ENCODE data around the gene TRIM33. TPM values are rescaled to one million over a fixed set of nuclear protein-coding genes. Genes with fewer than 3 reads are reported as not detected.
"Not testable (repeated sequence)": the region's sequence is repeated elsewhere in the genome, so short reads cannot be mapped to it uniquely, and the experiment has no call there.

TRIM33 gene
- total RNA-seq, 1 experiment from 2014 or later = 31.9 TPM

DNA sequence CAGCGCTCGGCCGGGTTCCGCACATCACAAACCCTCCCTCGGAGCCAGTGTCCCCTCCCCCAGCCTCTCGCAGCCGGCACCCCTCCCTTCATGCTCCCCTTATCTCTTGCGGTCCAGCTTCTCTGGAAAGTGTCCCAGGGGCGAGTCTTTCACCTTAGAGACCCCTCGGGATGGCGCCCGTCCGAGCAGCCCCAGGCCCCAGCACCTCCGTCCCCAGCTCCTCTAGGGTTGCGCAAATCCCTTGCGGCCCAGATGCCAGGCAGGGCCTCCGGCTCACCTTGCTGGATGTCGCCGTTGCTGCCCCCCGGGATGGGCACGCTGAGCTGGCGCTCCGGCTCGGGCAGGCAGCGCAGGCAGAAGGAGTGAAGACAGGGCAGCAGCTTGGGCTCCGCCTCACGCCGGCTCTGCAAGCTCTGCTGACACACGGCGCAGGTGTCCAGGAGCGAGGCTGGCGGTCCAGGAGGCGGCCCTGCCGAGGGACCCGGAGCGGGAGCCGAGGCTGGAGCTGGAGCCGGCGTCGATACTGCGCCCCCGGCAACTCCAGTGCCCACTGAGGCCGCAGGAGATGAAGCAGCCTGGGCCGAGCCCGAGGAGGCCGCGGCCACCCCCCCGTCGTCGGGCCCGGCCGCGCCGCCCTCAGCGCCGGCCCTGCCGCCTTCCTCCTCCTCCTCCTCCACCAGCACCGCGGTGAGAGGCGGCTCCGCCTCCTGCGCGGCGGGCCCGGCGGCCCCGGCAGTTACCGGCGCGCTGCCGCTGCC is 550 bp downstream of the TRIM33 start:
- peak; percentile 19 for DNase-seq (ENCODE audit: low read depth)

- no peak for DNase-seq (ENCODE audit: low read depth)
Observed at GRCh38 chr1:114509596-114510273, 1.3 kb downstream of the TRIM33 start.

GRCh38 chr1:114508386-114508898 is 2.6 kb downstream of the TRIM33 start:
- no peak for DNase-seq (ENCODE audit: low read depth)

DNA sequence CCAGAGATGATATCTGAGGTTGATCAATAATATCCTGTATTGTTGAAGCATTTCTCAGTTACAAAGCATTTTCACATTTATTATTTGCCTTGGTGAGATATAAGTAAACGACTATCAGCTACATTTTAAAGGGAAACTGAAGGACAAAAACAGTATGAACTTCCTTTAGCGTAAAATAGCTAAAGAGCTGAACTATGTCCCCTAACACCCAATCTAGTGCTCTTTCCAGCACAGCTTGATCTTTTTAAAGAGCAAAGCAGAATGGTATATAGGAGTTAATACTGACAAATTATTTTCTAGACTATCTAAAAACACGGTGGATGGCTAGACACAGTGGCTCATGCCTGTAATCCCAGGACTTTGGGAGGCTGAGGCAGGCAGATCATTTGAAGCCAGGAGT is 3.5 kb downstream of the TRIM33 start:
- no peak for DNase-seq (ENCODE audit: low read depth)

- no peak for DNase-seq (ENCODE audit: low read depth)
Observed at GRCh38 chr1:114505148-114505561, 5.8 kb downstream of the TRIM33 start.

DNA sequence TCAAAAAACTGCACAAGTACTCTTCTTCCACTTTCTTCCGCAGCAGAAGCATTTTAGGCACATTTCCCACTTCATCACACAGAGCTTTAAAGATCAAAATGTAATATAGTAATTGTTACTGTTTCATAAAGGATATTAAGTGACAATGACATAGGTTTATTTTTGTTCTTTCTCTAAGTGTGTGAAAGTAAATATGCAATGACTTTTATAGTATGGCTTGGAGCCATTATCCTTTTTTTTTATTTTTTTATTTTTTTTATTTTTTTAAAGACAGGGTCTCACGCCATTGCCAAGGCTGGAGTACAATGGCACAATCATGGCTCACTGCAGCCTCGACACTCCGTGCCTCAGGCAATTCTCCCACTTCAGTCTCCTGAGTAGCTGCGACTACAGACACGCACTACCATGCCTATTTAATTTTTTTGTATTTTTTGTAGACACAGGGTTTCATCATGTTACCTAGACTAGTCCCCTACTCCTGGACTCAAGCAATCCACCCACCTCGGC is 7.0 kb downstream of the TRIM33 start:
- no peak for DNase-seq (ENCODE audit: low read depth)

GRCh38 chr1:114502080-114502479 is 8.9 kb downstream of the TRIM33 start:
- DNase-seq (ENCODE audit: low read depth) = no peak

DNA sequence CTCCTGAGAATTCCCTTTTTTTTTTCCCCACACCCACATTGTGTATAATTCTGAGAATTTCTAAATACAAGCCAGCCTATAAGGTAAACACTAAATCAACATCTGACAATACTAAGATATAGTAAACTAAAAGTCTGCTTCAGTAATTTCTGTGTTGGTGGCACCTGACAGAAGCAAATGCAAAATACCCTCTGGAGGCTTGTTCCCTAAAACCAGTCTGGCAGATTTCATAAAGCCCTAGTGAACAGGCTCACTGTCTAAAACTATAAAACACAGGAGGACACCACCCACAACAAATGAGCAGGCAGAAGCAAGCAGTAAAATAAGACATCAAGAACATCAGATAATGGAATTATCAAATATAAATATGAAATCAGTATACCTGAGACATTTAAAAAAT is 11.5 kb downstream of the TRIM33 start:
- no peak for DNase-seq (ENCODE audit: low read depth)

DNA sequence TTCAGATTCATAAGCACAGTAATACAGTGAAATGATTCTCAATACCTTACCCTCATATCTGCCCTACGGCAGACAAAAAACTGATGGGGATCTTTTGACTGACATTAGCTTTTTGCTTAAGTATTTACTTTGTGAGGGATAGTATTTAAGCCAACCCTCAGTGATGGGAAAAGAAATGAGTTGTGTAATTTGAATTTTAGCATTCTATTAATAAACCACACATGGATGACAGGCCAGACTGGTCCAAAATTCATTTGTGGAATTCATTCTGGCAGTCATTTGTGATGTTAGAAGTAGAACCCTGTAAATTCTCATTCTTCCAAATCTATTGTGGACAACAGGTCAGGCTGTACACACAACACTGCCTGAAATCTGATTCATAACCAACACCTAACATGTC is 14.9 kb downstream of the TRIM33 start:
- no peak for DNase-seq (ENCODE audit: low read depth)

DNA sequence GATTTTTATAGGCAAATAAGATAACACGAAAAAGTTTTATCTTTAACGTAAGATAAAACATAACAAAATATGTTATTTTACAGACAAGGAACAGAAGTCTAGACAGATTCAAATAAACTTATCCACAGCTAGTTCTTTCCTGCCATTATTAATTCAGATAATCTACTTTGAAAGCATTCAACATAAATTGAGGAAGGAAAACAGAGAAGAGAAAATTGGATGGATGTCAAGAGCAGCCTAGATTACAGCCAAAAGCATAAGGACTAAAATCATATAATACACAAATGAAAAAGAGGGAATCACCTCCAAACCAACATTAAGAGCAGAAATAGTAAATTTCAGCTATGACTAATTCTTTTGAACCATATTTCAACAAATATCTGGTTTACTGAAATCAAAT is 15.5 kb downstream of the TRIM33 start:
- no peak for DNase-seq (ENCODE audit: low read depth)

GRCh38 chr1:114492978-114493377 is 18.0 kb downstream of the TRIM33 start:
- no peak for DNase-seq (ENCODE audit: low read depth)

GRCh38 chr1:114490274-114490693 is 20.7 kb downstream of the TRIM33 start:
- no peak for DNase-seq (ENCODE audit: low read depth)

GRCh38 chr1:114488739-114489138 is 22.3 kb downstream of the TRIM33 start:
- DNase-seq (ENCODE audit: low read depth) = no peak

GRCh38 chr1:114485286-114485685 is 25.7 kb downstream of the TRIM33 start:
- no peak for DNase-seq (ENCODE audit: low read depth)

GRCh38 chr1:114482585-114482984 is 28.4 kb downstream of the TRIM33 start:
- DNase-seq (ENCODE audit: low read depth) = no peak

GRCh38 chr1:114479636-114480035 is 31.4 kb downstream of the TRIM33 start:
- not testable (repeated sequence) for DNase-seq (ENCODE audit: low read depth)

- DNase-seq (ENCODE audit: low read depth) = no peak
Observed at GRCh38 chr1:114479134-114479533, 31.9 kb downstream of the TRIM33 start.

- DNase-seq (ENCODE audit: low read depth) = no peak
Observed at GRCh38 chr1:114473796-114474195, 37.2 kb downstream of the TRIM33 start.

DNA sequence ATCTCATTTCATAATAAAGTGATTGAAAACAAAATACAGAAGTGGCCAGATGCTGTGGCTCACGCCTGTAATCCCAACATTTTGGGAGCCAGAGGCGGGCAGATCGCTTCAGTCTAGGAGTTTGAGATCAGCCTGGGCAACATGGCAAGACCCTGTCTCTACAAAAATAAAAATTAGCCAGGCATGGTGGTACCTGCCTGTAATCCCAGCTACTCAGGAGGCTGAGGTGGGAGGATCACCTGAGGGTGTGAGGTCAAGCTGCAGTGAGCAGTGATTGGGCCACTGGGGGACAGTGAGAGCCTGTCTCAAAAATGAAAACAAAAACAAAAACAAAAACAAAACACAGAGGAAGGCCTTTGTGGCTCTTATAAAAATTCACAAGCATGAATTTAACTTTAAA is 38.6 kb downstream of the TRIM33 start:
- DNase-seq (ENCODE audit: low read depth) = no peak

DNA sequence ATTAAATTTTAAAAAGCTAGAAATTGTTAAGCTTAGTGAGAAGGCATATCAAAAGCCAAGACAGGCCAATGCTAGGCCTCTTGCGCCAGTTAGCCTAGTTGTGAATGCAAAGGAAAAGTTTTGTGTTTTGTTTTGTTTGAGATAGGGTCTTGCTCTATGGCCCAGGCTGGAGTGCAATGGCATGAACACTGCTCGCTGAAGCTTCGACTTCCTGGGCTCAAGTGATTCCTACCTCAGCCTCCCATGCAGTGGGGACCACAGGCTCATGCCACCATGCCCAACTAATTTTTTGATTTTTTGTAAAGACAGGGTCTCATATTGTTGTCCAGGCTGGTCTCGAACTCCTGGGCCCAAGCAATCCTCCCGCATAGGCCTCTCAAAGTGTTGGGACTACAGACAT is 40.3 kb downstream of the TRIM33 start:
- DNase-seq (ENCODE audit: low read depth) = no peak

DNA sequence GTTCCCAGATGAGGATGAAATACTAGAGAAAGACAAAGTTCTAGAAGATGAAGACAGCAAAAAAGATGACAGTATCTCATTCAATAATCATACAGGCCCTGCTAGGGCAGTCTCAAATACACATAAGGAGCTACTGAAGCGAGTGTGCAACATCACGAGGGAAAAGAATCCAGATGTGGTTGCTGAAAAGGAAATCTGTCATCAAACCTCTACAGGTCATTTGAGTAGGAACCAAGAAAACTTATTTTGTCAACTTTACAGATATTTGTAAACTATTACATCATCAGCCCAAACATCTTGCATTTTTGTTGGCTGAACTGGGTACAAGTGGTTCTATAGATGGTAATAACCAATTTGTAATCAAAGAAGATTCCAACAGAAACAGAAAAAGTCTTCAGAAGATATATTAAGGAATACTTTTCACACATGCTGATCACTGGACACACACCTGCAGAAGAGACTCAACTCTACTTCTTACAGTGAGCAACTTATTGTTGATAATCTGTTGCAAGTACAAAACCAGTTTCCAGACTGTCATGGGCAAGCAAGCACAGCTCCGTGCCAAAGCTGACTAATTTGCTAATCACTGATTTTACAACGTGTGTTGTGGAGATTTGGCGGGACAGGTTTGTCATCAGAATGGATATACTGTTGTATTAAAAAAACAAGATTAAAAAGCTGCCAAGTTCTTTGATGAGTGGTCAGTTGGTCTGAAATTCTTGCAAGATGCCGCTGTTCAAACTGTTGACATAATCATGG is 42.1 kb downstream of the TRIM33 start:
- peak; percentile 43 for DNase-seq (ENCODE audit: low read depth)

GRCh38 chr1:114468047-114468446 is 43.0 kb downstream of the TRIM33 start:
- DNase-seq (ENCODE audit: low read depth) = no peak
